ENCODE data around the gene ALK.

Gene ALK

DNA sequence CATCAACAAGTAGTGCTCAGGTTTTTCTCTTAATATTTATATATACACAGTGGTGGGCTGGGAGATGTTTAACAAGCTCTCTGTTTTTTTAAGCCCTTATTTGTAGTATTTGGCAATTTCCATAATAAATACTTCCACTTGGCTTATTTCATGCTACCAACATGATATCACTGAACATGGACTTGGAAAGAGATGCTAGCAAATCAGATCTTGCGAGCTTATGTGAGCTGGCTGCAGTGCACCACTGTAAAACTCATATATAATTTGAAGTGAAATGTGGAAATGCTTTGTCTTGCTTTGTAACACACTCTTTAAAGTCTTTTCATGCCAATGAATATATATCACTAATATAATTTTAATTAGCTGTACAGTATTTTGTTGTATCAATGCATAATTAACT is 155.7 kb downstream of the ALK start:
- H3K27ac ChIP-seq = no peak overlapping the region

DNA sequence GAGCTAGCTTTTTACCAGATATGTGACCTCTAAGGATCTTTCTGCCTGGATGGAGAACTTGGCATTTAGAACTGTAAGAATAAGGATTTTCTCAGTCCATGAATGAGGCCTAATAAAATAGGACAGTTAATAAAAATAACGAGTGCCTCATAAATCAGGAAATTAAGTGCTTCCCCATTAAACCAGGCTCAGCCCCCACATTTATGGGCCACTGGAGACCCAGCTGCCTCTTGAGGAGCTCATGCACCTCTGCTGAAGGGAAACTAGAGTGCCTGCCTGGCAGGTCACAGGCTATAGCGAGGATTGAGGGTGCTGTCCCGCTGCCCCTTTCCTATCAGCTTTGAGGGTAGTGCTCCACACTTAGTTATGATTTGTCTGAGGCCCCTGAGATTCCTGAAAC is 158.0 kb downstream of the ALK start:
- no peak overlapping the region for H3K27ac ChIP-seq
- TF ChIP-seq, protein P1, sequence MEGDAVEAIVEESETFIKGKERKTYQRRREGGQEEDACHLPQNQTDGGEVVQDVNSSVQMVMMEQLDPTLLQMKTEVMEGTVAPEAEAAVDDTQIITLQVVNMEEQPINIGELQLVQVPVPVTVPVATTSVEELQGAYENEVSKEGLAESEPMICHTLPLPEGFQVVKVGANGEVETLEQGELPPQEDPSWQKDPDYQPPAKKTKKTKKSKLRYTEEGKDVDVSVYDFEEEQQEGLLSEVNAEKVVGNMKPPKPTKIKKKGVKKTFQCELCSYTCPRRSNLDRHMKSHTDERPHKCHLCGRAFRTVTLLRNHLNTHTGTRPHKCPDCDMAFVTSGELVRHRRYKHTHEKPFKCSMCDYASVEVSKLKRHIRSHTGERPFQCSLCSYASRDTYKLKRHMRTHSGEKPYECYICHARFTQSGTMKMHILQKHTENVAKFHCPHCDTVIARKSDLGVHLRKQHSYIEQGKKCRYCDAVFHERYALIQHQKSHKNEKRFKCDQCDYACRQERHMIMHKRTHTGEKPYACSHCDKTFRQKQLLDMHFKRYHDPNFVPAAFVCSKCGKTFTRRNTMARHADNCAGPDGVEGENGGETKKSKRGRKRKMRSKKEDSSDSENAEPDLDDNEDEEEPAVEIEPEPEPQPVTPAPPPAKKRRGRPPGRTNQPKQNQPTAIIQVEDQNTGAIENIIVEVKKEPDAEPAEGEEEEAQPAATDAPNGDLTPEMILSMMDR (IDR thresholded peaks at IDR 0.05) = no peak
- no peak for TF ChIP-seq ZFX (IDR thresholded peaks at IDR 0.05; ENCODE audit: borderline replicate concordance)

More for the DNA sequence above, 155.7 kb downstream of the ALK start:
- TF ChIP-seq, protein P1 (IDR thresholded peaks at IDR 0.05) = no peak
- no peak for TF ChIP-seq ZFX (IDR thresholded peaks at IDR 0.05; ENCODE audit: borderline replicate concordance)

DNA sequence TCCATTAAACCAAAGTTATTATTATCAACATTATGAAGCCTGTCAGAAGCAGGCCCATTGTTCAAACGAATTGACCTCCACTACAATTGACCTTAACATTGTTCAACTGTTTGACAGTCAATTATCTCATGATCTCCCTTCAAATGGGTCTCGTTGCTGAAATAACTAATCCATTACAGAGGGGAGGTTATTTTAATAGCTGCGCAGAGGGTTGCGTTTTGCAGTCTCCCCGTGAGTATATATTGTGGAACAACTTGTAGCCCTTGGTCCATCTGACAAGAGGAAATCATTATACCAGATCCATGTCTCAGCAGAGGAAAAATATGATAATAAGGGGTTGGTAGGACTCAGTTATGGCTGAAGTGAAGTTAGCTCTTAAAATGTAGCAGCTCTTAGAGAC is 159.1 kb downstream of the ALK start:
- no peak for TF ChIP-seq ZFX (IDR thresholded peaks at IDR 0.05; ENCODE audit: borderline replicate concordance)
- TF ChIP-seq, protein P1 (IDR thresholded peaks at IDR 0.05) = no peak
- H3K27ac ChIP-seq = no peak overlapping the region

DNA sequence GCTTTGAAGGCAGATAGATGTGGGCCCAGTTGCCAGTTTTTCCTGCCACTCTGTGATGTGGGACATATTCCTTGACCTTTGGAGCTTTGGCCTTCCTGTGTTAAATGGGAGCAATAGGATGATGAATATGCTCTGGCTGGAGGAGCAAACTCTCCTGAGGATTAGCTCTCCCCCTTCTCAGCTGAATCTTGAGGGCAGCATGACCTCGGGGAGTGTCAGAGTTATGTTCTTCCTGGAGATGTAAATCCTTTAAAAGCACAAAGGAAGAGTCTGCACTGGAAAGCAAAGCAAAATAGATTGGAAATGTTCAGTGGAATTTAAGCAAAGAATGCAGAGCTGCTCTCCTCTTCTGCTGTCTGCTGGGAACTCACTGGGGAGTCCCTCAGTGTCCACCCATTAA is 160.1 kb downstream of the ALK start:
- TF ChIP-seq, protein P1 (IDR thresholded peaks at IDR 0.05) = no peak
- TF ChIP-seq ZFX (IDR thresholded peaks at IDR 0.05; ENCODE audit: borderline replicate concordance) = no peak
- H3K27ac ChIP-seq = no peak overlapping the region

DNA sequence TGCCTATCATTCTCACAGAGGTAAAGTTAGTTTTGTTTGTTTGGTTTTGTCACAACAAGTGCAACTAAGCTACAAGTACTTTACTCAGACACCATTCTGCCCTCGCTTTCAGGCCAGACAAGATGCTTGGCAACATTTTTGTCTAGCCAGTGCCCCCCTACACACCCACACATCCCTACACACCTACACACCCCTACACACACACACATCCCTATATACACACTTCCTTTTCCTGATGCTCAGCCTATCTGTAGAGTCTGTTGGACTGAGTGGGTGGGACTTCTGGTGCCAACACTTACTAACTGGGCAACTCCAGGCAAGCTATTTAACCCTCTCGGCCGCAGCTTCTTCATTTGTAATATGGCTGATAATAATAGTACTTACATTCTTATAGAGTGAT is 161.4 kb downstream of the ALK start:
- TF ChIP-seq ZFX (IDR thresholded peaks at IDR 0.05; ENCODE audit: borderline replicate concordance) = no peak
- TF ChIP-seq, protein P1 (IDR thresholded peaks at IDR 0.05) = no peak
- H3K27ac ChIP-seq = no peak overlapping the region

DNA sequence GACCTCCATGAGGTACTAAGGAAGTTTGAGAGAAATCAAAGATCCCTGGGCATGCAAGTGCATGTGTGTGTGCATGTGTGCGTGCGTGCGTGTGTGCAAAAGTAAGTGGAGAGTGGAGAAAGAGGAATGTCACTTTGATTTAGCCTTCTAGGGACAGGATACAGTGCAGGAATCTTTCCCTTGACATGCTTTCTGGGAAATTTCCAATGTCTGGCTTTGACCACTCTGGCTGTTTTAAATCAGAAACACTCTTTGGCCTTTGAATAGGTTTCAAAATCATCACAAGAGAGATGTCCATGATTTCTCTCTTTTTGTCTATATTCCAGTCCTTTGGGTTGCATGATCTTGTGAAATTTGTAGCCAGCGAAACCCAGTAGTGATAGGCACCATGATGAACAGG is 162.0 kb downstream of the ALK start:
- H3K27ac ChIP-seq = no peak overlapping the region
- no peak for TF ChIP-seq ZFX (IDR thresholded peaks at IDR 0.05; ENCODE audit: borderline replicate concordance)
- TF ChIP-seq, protein P1 (IDR thresholded peaks at IDR 0.05) = no peak

DNA sequence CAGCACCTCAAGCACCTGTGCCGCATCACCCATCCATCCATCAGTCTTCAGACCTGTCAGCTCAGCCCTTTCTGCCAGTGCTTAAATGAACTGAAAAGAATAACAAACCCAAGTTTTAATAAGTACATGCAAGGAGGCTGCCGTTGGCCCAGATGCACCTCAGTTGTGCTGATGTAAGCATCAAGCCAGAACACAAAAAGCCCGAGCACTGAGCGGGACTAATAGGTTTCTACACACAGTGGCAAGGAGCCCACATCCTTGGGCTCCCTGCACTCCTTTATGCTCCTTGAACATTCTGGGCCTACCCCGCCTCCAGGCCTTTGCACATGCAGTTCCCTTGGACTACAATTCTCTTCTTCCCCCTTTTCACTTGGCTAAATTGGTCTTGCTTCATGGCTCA is 165.6 kb downstream of the ALK start:
- H3K27ac ChIP-seq = no peak overlapping the region
- TF ChIP-seq, protein P1 (IDR thresholded peaks at IDR 0.05) = no peak
- TF ChIP-seq ZFX (IDR thresholded peaks at IDR 0.05; ENCODE audit: borderline replicate concordance) = no peak

Data from 22Rv1 (cell line).